Fibroblast of the aortic adventitia (primary cell): ENCODE measurements around the gene ARHGAP1. TPM values are rescaled to one million over a fixed set of nuclear protein-coding genes. Genes with fewer than 3 reads are reported as not detected.

Source experiments
- DNase-seq: peaks from one replicate; pipeline ENCODE4 v3.0.0-alpha.2; 2010; ENCODE audit warnings: low read depth
- H3K4me3 ChIP-seq: 2 replicates; pipeline ENCODE4 v1.5.1; 2011; ENCODE audit warnings: low read depth, mild to moderate bottlenecking, control low read depth, low read length, moderate library complexity
- CTCF ChIP-seq: IDR thresholded peaks from 2 replicates; pipeline ENCODE4 v1.5.1; 2011; ENCODE audit warnings: mild to moderate bottlenecking, low read length, control low read depth, inconsistent platforms; ENCODE audit not compliant: insufficient read depth
- total RNA-seq: library from RNA; depleted of rRNA; stranded (reverse); fragments of >200 nt; gene quantifications from 2 replicates; pipeline ENCODE4 v1.2.3, GENCODE V29; 2012; ENCODE audit warnings: low replicate concordance

ARHGAP1 gene
- total RNA-seq, 1 donor: 65.2 TPM

DNA sequence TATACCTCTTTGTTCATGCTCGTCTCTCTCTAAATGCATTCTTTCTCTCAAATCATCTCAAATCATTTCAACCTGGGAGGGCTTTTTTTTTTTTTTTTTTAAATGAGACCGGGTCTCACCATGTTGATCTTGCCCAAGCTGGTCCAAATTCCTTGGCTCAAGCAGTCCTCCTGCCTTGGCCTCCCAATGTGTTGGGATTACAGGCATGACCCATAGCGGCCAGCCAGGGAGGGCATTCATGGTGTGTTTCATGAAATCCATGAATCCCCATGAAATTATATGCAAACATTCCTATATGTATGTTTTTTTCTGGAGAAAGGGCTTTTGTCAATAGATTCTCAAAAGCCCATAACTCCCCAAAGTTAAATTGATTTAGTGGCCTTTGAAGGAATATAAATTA, 56.9 kb downstream of the ARHGAP1 start:
- TF ChIP-seq CTCF: no peak
- H3K4me3 ChIP-seq: no peak overlapping the region
- no peak for DNase-seq

DNA sequence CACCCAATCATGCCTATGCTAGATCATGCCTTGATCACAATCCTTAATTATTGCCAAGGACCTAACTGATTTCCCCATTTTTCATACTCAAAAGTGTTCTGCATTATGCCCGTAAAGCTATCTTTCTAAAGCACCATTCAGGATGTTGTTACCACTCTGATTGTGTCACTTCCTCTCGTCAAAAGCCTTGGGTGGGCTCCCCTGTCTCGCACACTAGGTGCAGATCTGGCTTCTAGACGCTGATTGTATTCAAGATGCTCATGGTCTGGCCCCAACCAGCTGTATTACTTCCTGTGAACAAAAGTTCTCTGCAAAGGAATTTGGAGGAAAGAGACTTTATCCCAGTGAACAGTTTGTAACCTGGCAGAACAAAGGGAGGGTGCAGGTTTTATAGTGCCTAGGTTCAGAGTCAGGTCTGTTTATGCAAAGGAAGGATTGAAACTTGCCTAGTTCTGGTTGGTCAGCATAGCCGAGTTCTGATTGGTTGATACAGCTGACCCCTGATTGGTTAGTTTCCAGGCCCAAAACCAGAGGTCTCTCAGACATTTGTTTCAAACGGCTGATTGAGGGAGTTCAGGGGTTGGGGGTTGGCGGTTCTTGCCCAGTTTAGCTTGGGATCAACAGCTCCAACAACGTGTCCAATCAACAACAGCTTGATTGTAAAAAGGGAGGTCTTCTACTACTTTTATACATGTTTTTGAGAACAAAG, 57.6 kb downstream of the ARHGAP1 start:
- no peak overlapping the region for H3K4me3 ChIP-seq
- no peak for DNase-seq
- no peak for TF ChIP-seq CTCF

GRCh38 chr11:46641639-46642038, 58.8 kb downstream of the ARHGAP1 start:
- no peak overlapping the region for H3K4me3 ChIP-seq
- TF ChIP-seq CTCF: no peak
- DNase-seq: no peak

GRCh38 chr11:46640036-46640788, 60.2 kb downstream of the ARHGAP1 start:
- TF ChIP-seq CTCF: no peak

DNA sequence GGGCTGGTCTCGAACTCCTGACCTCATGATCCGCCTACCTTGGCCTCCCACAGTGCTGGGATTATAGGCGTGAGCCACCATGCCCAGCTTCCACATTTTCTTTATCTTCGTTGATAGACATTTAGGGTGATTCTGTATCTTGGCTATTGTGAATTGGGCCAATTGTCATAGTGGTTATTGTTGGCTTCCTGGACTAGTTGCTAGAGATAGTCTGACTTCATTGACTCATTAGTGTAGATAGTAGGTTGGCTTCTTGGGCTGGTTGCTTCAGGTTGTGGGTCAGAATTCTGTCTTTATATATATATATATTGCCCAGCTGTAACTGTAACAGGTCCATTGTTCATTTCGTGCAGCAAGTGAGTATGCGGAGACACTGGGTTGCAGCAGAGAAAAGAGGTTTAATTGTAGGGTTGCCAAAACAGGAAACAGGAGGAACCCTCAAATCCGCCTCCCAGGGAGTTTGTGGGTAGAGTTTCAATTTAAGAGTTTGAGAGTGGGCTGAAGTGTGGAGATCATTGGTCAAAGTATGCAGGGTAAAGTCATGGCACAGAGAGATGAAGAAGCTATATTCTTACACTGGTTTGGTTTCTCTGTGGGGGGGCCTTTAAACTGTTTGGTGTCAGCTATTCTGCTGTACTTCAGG, 61.1 kb downstream of the ARHGAP1 start:
- no peak overlapping the region for H3K4me3 ChIP-seq
- no peak for DNase-seq
- TF ChIP-seq CTCF: no peak

More at GRCh38 chr11:46640036-46640788, 60.2 kb downstream of the ARHGAP1 start:
- no peak for DNase-seq
- no peak overlapping the region for H3K4me3 ChIP-seq

- H3K4me3 ChIP-seq: no peak overlapping the region
- TF ChIP-seq CTCF: no peak
- no peak for DNase-seq
Measured at GRCh38 chr11:46637546-46637945, 62.9 kb downstream of the ARHGAP1 start.
